Epidermal melanocyte (primary cell): ENCODE measurements around the gene ARHGEF28.

Source experiments
- DNase-seq: peaks from one replicate; pipeline ENCODE4 v3.0.0; 2011; ENCODE audit warnings: low spot score; ENCODE audit not compliant: insufficient read length

The ARHGEF28 gene

GRCh38 chr5:73740274-73740790, 114.3 kb downstream of the ARHGEF28 start:
- no peak for DNase-seq

GRCh38 chr5:73743161-73743560, 117.2 kb downstream of the ARHGEF28 start:
- no peak for DNase-seq

DNA sequence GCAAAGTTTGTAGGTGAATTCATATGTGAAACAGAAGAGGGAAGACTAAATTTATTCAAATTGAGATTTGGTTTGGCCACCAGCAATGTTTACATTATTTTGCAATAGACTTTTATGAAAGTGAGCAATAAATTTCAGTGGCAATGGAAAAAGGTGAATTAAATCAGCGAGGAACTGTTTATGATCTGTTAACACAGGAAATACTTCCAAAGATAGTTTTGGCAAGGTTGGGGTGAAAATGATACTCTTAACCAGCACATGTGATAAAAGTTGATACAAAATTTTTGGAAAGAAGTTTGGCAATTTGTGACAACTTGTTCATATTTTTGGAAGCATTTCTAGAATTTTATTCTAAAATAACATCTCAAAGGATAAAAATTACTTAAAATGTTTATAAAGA, 119.8 kb downstream of the ARHGEF28 start:
- DNase-seq, result no peak

DNA sequence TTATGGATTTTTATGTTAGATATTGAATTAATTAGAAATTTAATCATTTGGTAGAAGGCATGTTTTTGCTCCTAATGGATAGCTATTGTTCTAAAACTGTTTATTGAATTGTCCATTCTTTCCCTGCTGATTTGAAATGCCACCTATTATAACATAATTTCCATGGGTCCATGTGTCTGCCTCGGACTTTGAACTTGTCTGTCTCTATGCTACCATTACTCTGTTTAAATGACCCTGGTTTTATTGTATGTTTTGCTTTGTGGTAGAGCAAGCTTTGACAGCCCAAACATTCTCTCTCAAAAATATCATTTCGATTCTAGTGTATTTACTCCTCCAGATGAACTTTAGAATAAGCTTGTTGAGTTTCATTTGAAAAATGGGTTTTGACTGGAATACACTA, 120.6 kb downstream of the ARHGEF28 start:
- no peak for DNase-seq

DNA sequence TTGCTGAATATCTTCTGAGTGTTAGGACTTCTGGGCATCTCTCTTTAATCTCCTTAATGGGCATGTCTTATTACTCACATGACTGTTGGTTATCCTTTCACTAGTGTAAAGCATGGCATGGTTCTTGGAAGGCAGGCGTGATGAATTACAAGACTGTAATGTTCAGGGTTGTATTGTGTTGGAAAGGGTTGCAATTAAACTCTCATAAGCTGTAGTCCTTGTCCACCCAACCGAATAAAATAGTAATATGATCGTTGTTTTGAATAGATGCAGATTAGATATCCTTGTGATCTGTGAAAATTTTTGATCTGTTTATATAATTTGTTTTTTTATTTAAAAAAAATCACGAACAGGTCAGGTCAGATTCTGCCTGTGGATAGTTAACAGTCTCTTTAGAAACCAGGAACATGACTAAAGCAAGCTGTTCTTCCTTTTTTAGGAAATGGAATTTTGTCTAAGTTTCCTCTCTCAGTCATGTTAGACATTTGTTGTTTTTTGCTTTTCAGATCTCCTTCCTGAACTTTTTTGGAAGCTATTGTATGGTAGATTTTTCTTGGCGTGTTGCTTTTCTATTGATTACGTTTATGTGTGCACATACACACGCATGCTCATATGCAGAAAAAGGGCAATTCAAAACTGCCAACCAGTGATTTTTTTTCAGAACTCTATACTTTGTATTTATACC, 121.8 kb downstream of the ARHGEF28 start:
- DNase-seq, result no peak

DNA sequence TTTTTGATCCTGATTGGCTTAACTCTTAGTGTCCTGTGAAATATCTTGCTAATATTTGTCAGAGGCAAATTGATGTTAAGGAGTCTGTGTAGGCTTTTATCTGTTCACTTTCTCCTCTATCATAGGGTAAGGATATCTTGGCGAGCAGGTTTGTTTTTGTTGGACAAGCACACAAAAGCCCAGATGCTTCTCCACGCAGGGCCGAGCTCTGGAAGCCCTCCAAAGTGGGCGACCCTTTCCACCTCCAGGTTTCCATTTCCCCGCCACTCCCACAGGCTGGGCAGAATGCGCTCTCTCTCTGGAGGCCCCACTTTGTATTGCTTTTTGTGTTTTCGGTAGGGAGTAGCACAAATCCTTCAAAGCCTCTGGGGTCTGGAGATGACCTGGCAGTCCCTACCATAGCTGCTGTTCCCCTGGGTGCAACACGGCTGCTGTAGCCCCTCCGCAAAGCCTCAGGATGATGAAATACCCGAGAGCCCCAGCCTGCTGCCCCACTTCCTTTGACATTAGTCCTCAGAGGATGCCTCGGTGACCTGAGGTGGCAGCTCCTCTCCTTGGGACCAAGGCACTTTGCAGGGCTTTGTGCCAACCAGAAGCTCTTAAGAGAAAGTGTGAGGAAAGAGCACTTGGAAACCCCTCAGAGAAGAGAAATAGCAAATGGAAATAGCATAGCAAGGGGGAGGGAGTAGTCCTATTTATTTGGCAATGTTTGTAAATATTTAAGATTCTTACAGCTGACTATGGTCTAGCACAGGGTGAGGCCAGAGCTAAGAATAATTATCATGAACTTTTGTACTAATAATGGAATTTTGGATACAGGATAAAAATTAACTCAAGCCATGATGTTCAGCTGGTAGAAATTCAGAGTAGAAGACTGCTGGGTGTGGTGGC, 122.8 kb downstream of the ARHGEF28 start:
- no peak for DNase-seq

- no peak for DNase-seq
These were observed 123.7 kb downstream of the ARHGEF28 start for GRCh38 chr5:73749485-73750270.

DNA sequence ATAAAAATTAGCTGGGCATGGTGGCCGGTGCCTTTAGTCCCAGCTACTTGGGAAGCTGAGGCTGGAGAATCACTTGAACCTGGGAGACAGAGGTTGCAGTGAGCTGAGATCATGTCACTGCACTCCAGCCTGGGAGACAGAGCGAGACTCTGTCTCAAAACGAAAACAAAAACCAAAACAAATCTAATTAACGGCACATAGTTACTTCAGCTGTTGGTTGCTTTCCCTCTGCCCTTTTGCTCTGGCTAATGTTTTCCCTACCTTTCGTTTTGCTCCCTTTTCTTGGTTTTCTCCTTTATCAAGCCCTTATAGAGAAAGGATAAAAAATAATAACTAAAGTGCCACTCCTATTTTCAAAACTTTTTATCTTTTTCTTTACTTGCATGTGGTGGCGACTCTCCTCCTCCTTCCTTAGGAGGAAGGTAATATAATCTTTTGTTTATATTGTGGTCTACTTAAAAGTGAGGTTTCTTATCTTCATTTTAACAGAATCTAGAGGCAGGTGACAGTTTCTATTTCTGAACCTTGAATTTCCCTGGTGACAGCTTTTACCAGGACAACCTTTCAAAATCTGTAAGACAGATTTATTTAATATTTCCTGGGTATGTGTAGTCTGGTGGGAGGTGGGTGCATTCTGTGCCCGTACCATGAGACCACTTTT, 125.4 kb downstream of the ARHGEF28 start:
- no peak for DNase-seq

DNA sequence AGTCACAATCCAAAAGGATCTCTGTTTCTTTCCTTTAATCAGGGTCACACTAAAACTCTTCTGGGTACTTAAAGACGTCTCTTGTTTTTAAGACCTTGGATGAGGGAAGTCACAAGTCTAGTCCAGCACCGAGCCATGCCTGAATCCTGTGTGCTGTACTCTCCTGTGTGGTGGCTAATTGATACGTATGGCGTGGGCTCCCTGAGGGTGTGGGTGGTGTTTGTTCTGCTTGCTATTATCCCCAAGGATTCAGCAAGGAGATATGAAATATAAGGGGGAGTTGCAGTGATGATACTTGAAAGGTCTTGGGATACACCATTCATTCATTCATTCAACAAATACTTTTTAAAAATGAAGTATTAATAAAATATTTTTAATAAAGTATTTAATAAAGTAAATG, 128.3 kb downstream of the ARHGEF28 start:
- DNase-seq, result no peak

GRCh38 chr5:73757416-73757815, 131.4 kb downstream of the ARHGEF28 start:
- DNase-seq, result no peak

GRCh38 chr5:73759771-73760170, 133.8 kb downstream of the ARHGEF28 start:
- DNase-seq, result no peak

DNA sequence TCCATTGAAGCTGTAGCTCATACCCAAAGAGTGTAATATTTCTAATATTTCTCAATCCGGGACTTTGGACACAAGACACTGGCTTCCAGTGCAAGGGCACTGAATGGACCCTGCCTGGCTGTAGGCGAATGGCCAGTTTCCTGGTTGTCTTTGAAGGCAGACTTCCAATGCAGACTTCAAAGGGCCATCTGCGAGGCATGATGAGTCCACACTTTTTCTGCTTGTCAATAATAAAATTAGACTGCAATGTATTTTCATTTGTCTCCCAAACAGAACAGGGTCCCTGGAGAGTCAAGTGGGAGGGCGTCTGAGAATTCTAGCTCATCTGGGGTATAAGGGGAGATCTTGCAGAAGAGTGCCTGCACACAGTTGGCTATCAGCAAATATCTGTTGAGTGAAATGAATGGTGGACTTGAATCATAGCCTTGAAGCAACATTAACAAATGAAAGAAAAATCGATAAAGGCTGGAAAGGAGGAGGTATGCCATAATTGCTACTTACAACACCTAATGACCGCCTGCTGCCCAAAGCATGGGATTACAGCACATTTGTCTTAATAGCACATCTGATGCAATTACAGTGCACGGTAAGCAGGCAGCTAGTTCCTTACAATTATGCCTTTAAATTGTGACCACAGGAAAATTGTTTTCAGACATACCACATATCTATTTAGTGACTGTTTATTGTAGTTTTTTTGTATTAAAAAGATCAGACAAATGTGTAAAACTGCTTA, 137.5 kb downstream of the ARHGEF28 start:
- DNase-seq, result no peak

- DNase-seq, result no peak
These were observed 138.6 kb downstream of the ARHGEF28 start for GRCh38 chr5:73764586-73764985.

DNA sequence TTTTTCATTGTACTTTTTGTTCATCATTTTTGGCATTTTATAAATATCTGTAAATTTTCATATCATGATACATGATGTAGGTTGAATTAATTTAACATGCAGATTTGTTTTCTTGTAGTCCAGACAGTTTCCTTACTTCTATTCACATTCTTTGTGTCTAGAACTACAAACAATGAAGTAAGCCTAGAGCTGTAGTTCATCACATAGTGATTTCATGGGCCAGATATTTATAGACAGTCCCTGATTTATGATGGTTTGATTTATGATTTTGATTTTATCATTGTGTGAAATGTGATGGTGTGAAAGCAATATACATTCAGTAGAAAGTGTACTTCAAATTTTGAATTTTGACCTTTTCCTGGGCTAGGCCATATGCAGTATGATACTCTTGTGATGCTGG, 139.0 kb downstream of the ARHGEF28 start:
- no peak for DNase-seq

GRCh38 chr5:73766902-73767301, 140.9 kb downstream of the ARHGEF28 start:
- no peak for DNase-seq

GRCh38 chr5:73770172-73771025, 144.4 kb downstream of the ARHGEF28 start:
- DNase-seq, result no peak

- DNase-seq, result no peak
These were observed 148.9 kb downstream of the ARHGEF28 start for GRCh38 chr5:73774924-73775323.

GRCh38 chr5:73776405-73776804, 150.4 kb downstream of the ARHGEF28 start:
- DNase-seq, result no peak

GRCh38 chr5:73777192-73777591, 151.2 kb downstream of the ARHGEF28 start:
- no peak for DNase-seq
